CD4-positive, alpha-beta T cell treated with Interferon alpha-2 for 1 hour (primary cell): Measurements from ENCODE around the gene MRPL37.
"Not testable (repeated sequence)": the region's sequence is repeated elsewhere in the genome, so short reads cannot be mapped to it uniquely, and the experiment has no call there.

ENCODE experiments used
- DNase-seq, 2 donors: peaks; one replicate each; pipeline ENCODE4 v3.0.0-alpha.2; 2020 to 2022

The MRPL37 gene

GRCh38 chr1:54172614-54173599 lies 27.1 kb upstream of the MRPL37 start:
- no peak for DNase-seq

GRCh38 chr1:54173681-54174080 lies 26.3 kb upstream of the MRPL37 start:
- DNase-seq, result no peak

GRCh38 chr1:54174106-54174505 lies 25.9 kb upstream of the MRPL37 start:
- DNase-seq, result no peak

GRCh38 chr1:54176621-54177327 lies 23.2 kb upstream of the MRPL37 start:
- no peak for DNase-seq

- no peak for DNase-seq
Measured at GRCh38 chr1:54177726-54178125, 22.2 kb upstream of the MRPL37 start.

GRCh38 chr1:54178296-54179070 lies 21.5 kb upstream of the MRPL37 start:
- no peak for DNase-seq

- no peak for DNase-seq
Measured at GRCh38 chr1:54180701-54181360, 19.1 kb upstream of the MRPL37 start.

- no peak for DNase-seq
Measured at GRCh38 chr1:54186056-54186455, 13.9 kb upstream of the MRPL37 start.

GRCh38 chr1:54188291-54188690 lies 11.7 kb upstream of the MRPL37 start:
- no peak for DNase-seq

GRCh38 chr1:54190526-54190925 lies 9.4 kb upstream of the MRPL37 start:
- no peak for DNase-seq

- no peak for DNase-seq
Measured at GRCh38 chr1:54191525-54191924, 8.4 kb upstream of the MRPL37 start.

GRCh38 chr1:54193453-54193852 lies 6.5 kb upstream of the MRPL37 start:
- DNase-seq, result no peak

GRCh38 chr1:54199151-54199764 lies 709 bp upstream of the MRPL37 start:
- DNase-seq, result no peak

GRCh38 chr1:54200519-54200997 lies 591 bp downstream of the MRPL37 start:
- DNase-seq, result no peak

- no peak for DNase-seq
Measured at GRCh38 chr1:54204199-54204598, 4.2 kb downstream of the MRPL37 start.

GRCh38 chr1:54207287-54207686 lies 7.3 kb downstream of the MRPL37 start:
- no peak for DNase-seq

GRCh38 chr1:54207896-54208295 lies 7.9 kb downstream of the MRPL37 start:
- not testable (repeated sequence) for DNase-seq

- DNase-seq, result no peak
Measured at GRCh38 chr1:54212872-54213271, 12.9 kb downstream of the MRPL37 start.

GRCh38 chr1:54215523-54215922 lies 15.6 kb downstream of the MRPL37 start:
- no peak for DNase-seq

- DNase-seq, result no peak
Measured at GRCh38 chr1:54218883-54219687, 19.1 kb downstream of the MRPL37 start.

- no peak for DNase-seq
Measured at GRCh38 chr1:54219688-54220003, 19.7 kb downstream of the MRPL37 start.
